Activated CD4-positive, alpha-beta T cell treated with anti-CD3 and anti-CD28 coated beads for 24 hours (primary cell): ENCODE results near the gene CAPN3.

ENCODE experiments used
- DNase-seq, 2 donors: peaks; one replicate each; pipeline ENCODE4 v3.0.0-alpha.2; 2020; ENCODE audit warnings: low read depth in 2 of 2

Gene CAPN3

DNA sequence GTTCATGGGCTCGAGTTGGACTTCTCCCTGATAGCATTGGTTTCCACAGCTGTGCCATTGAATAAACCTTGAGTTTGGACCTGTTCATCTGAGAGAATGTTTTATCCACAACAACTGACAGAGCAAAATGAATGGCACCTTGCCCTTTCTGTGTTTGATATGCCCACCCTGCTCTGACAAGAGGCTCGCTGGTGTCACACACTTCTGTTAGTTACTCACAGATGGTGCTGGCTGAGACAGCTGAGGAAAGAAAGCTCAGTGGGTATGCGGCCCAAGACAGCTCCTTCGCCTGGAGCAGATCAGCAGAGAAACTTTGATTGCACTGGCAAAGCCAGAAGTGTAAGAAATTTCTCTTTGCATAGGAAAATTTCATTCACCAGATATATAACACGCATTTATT lies 2.5 kb upstream of the CAPN3 start:
- no peak for DNase-seq

- no peak for DNase-seq
Measured at GRCh38 chr15:42358141-42358540, 1.2 kb upstream of the CAPN3 start.

GRCh38 chr15:42359985-42360384 lies 684 bp downstream of the CAPN3 start:
- no peak for DNase-seq

GRCh38 chr15:42360535-42361112 lies 1.3 kb downstream of the CAPN3 start:
- no peak for DNase-seq

GRCh38 chr15:42363487-42363886 lies 4.2 kb downstream of the CAPN3 start:
- DNase-seq: no peak

DNA sequence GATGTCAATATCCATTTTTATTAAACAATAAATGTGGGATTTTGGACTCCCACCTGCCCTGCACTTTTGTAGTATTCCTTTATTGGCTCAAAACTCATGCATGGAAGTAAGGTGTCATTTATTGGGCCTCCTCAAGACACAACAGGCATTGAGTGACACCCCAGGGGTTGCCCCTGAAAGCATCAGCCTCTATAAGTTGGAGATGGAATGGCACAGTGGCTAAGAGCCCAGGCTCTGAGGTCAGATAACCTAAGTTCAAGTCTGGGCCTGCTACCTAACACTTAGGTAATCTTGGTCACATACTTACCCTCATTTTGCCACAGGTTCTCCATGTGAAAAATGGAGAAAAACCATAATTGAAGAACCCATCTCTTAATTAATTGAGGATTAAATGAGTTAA lies 4.6 kb downstream of the CAPN3 start:
- DNase-seq: no peak

GRCh38 chr15:42364529-42364928 lies 5.2 kb downstream of the CAPN3 start:
- no peak for DNase-seq

- no peak for DNase-seq
Measured at GRCh38 chr15:42365921-42366550, 6.7 kb downstream of the CAPN3 start.

DNA sequence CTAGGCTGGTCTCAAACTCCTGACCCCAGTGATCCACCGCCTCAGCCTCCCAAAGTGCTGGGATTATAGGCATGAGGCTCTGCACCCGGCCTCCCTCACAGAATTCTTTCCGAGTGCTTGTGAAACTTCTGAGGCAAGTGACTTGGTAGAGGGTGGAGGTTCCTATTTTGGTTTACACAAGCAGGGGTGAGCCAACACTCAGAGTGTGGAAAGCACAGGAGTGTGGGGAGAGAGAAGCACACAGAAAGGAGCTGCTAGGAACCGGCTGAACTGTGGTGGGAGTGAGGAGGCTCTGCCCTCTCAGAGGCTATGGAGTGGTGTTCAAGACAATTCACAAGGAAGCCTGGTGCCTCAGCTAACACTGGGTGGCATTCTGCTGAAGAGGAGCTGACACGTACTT lies 7.7 kb downstream of the CAPN3 start:
- no peak for DNase-seq

DNA sequence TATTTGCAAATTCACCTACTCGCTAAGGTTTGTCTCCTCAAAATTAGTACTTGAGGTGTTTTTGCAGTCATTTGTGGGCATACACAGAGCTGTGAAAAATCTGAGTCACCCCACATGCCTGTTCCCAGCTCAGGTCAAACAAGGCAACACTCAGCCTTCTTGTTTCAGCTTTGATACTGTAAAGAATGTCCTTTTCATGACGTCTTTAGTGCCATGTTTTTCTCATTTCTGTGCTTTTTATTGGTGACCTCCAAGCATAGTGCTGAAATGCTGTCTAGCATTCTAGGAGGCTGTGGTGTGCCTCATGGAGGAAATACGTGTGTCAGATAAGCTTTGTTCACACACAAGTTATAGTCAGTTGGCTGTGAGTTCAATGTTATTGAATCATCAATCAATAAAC lies 8.8 kb downstream of the CAPN3 start:
- DNase-seq: no peak

GRCh38 chr15:42371096-42371495 lies 11.8 kb downstream of the CAPN3 start:
- DNase-seq: no peak

- no peak for DNase-seq
Measured at GRCh38 chr15:42373274-42373673, 14.0 kb downstream of the CAPN3 start.

- no peak for DNase-seq
Measured at GRCh38 chr15:42373936-42374335, 14.6 kb downstream of the CAPN3 start.

GRCh38 chr15:42374810-42375209 lies 15.5 kb downstream of the CAPN3 start:
- DNase-seq: no peak

DNA sequence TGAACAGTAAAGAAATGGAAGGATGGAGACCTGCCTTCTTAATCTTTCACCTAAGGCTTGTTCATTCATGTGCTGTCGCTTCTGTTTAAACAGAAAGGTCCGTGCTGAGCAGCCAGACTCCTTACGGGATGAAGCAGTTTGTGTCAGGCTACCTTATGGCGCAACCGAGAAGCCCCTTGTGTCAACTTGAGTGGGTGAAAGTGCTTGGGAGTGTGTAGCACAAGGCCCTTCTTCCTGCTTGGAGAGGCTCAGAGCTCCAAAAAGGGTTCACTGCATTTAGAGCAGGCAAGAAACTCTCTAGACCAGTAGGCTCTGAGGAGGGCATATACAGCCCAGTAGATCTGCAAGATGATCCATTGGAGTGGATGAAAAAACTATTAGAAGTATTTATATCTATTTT lies 16.0 kb downstream of the CAPN3 start:
- DNase-seq: no peak

- DNase-seq: no peak
Measured at GRCh38 chr15:42375941-42376340, 16.6 kb downstream of the CAPN3 start.

- no peak for DNase-seq
Measured at GRCh38 chr15:42378011-42378410, 18.7 kb downstream of the CAPN3 start.

DNA sequence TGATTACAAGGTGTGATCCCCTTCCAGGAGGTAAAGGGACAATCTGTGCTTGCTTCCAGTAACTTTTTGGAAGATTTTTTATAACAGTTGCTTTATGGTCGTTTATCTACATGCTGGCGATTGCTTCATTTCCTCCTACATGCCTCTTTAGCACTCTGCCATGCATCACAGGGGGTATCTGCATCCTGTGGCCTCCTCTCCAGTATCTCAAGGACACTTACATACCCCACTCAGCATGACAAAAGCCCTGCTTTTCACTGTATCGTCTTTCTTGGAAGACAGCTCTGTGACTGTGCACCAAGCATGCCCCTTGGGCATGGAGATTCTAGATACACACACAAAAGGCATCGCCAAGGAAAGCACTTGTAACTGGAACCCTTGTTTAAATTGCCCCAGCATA lies 25.3 kb downstream of the CAPN3 start:
- no peak for DNase-seq

GRCh38 chr15:42385206-42385979 lies 26.1 kb downstream of the CAPN3 start:
- peak in 1 of 2 donors; percentile 5 for DNase-seq

DNA sequence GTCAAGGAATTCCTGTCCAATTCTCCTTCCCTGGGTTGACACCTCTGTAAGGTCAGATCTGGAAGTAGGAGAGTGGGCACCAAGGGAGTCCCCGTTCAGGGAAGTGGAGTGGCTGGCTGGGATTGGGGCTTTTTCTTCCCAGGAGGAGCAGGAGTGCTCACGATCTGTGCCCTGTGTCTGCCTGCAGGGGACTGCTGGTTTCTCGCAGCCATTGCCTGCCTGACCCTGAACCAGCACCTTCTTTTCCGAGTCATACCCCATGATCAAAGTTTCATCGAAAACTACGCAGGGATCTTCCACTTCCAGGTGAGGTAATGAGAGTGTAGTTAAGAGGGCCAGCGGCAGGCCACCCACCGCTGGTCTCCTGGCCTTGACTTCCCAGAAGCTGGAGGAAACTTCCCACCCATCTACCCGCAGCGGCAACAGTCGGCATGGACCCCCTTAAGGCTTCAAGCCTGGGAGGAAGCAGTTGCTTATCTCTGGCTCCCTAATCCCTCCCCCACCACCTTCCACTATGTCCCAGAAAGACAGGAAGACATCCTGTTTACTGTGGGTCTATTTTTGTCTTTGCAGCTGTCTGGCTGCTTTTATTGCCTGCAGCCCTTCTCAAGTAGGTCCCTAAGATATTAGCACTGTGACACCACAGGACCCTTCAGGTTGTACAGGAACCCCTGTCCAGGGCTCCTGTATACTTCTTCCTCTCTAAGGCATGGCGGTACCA lies 26.8 kb downstream of the CAPN3 start:
- no peak for DNase-seq

- no peak for DNase-seq
Measured at GRCh38 chr15:42387603-42388002, 28.3 kb downstream of the CAPN3 start.

GRCh38 chr15:42392309-42393024 lies 33.2 kb downstream of the CAPN3 start:
- DNase-seq: no peak
